ENCODE measurements around the gene MGAT4A. TPM values are rescaled to one million over a fixed set of nuclear protein-coding genes. Genes with fewer than 3 reads are reported as not detected.

Gene MGAT4A
- total and polyA plus RNA-seq, 2 donors (not counting 1 experiment from before 2014, with no cell fraction given), result 16.5 to 32.7 TPM

DNA sequence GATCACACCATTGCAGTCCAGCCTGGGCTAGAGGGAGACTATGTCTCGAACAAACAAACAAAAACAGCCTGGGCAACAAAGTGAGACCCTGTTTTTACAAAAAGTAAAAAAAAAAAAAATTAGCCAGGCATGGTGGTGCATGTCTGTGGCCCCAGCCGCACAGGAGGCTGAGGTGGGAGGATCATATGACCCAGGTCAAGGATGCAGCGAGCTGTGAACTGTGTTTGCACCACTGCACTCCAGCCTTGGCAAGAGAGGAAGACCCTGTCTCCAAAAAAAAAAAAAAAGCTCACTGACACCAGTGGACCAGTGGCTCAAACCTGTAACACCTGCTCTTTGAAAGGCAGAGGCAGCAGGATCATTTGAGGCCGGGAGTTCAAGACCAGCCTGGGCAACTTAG, 82.5 kb downstream of the MGAT4A start:
- Histone ChIP-seq H3K79me2 (ENCODE audit: control insufficient read depth, insufficient read depth, low read length) (peaks cover 5% of the 10 kb centered on the region), H3K27me3 (replicated peaks in 1 of 4; ENCODE audit: control extremely low read depth in 1 of 4, control insufficient read depth in 3 of 4, insufficient read depth in 4 of 4, low read length in 3 of 4) (no peaks in the 10 kb centered on the region), H3K27ac (ENCODE audit: low read length in 2 of 2) (no peak overlapping the region), H3K9me3 (ENCODE audit: control extremely low read depth in 1 of 3, control insufficient read depth in 2 of 3, insufficient read depth in 1 of 3, low read length in 2 of 3) (no peaks in the 10 kb centered on the region), H3K4me3 (ENCODE audit: control extremely low read depth in 1 of 5, extremely low read depth in 1 of 5, insufficient read depth in 1 of 5, low read depth in 2 of 5, low read length in 4 of 5) (no peak overlapping the region), H2AFZ (ENCODE audit: insufficient read depth, low read depth, low read length, poor library complexity, severe bottlenecking) (no peak overlapping the region), H3K4me2 (replicated peaks; ENCODE audit: low read depth, low read length, poor library complexity, severe bottlenecking) (no peak overlapping the region), H4K20me1 (ENCODE audit: control insufficient read depth, insufficient read depth, low read length, poor library complexity, severe bottlenecking) (no peaks in the 10 kb centered on the region), H3K36me3 (replicated peaks in 1 of 2; ENCODE audit: control extremely low read depth in 1 of 2, control insufficient read depth in 1 of 2, extremely low read depth in 1 of 2, insufficient read depth in 2 of 2, low read length in 1 of 2) (no peaks in the 10 kb centered on the region), H3K4me1 (ENCODE audit: control insufficient read depth in 2 of 2, insufficient read depth in 2 of 2, low read length in 2 of 2) (no peaks in the 10 kb centered on the region), H3K9ac (ENCODE audit: low read length) (no peak overlapping the region)
- 72% methylated on average over 3 of the region's 4 CpGs for WGBS (ENCODE audit: insufficient coverage)
- H3K27ac Mint-ChIP-seq, result no peak overlapping the region
- intact Hi-C loops (cut with micrococcal nuclease), result loop anchor here (2.0 kb wide), 1 partner anchor 236 kb away; no protein-coding TSS in a partner anchor
- TF ChIP-seq EZH2 (IDR thresholded peaks at IDR 0.05; ENCODE audit: borderline replicate concordance, insufficient read depth, low read depth, low read length, poor library complexity, severe bottlenecking) (no peak), CTCF (IDR thresholded peaks at IDR 0.05) (no peak)
- DNase-seq (no peak), ATAC-seq (ENCODE audit: low read depth) (no peak)
- no peak overlapping the region for H3K4me3 Mint-ChIP-seq
- H3K27me3 Mint-ChIP-seq, result no peaks in the 10 kb centered on the region
- CTCF ChIA-PET, result interaction anchor here (0.6 to 2.5 kb wide), 15 partner anchors 11 to 383 kb away, joined by 3 to 124 read pairs (median 7); partner anchors contain the start of gene MGAT4A
- peaks cover 28% of the 10 kb centered on the region for H3K4me1 Mint-ChIP-seq
- no peaks in the 10 kb centered on the region for H3K9me3 Mint-ChIP-seq (ENCODE audit: insufficient read depth)
- POLR2A ChIA-PET, result interaction anchor here (0.7 kb wide), 1 partner anchor 50 kb away, joined by 4 read pairs; no protein-coding TSS in a partner anchor

DNA sequence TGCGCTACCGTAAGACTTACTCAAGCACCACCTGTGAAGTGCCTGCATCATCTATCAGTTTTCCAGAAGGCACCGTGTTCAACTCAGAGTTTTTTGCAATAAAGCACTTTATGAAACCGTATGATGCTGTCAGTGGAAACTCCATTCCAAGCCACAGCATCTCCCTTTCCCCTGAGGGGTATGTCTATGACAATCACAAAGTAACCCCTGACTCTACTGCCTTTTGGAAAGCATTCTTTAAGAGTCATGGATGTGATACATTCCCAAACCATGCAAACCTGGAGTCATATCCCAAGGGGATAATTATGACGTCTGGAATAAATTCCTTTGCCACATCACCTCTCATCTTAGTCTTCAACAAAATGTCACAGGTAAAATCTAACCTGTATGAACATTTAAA, 83.3 kb downstream of the MGAT4A start:
- intact Hi-C loops (cut with micrococcal nuclease), result loop anchor here (2.0 kb wide), 1 partner anchor 235 kb away; no protein-coding TSS in a partner anchor

More for the DNA sequence above, 83.3 kb downstream of the MGAT4A start:
- DNase-seq, result no peak
- peaks cover 24% of the 10 kb centered on the region for H3K4me1 Mint-ChIP-seq
- no peak overlapping the region for H3K4me3 Mint-ChIP-seq
- peaks cover 5% of the 10 kb centered on the region for H3K79me2 ChIP-seq (ENCODE audit: control insufficient read depth, insufficient read depth, low read length)
- ATAC-seq (ENCODE audit: low read depth), result no peak
- CTCF ChIA-PET, result interaction anchor here (2.2 to 2.6 kb wide), 3 partner anchors 182 to 191 kb away, joined by 20 to 124 read pairs (median 32); no protein-coding TSS in a partner anchor
- H3K27ac ChIP-seq (ENCODE audit: low read length in 2 of 2), result no peak overlapping the region
- H4K20me1 ChIP-seq (ENCODE audit: control insufficient read depth, insufficient read depth, low read length, poor library complexity, severe bottlenecking), result no peaks in the 10 kb centered on the region
- no peak overlapping the region for H3K4me2 ChIP-seq (replicated peaks; ENCODE audit: low read depth, low read length, poor library complexity, severe bottlenecking)
- H3K27ac Mint-ChIP-seq, result no peak overlapping the region
- no peak for TF ChIP-seq CTCF (IDR thresholded peaks at IDR 0.05)
- TF ChIP-seq EZH2 (IDR thresholded peaks at IDR 0.05; ENCODE audit: borderline replicate concordance, insufficient read depth, low read depth, low read length, poor library complexity, severe bottlenecking), result no peak
- H3K4me1 ChIP-seq (ENCODE audit: control insufficient read depth in 2 of 2, insufficient read depth in 2 of 2, low read length in 2 of 2), result no peaks in the 10 kb centered on the region
- POLR2A ChIA-PET, result no interaction called here
- no peak overlapping the region for H3K9ac ChIP-seq (ENCODE audit: low read length)
- WGBS (ENCODE audit: insufficient coverage), result 94% methylated on average over 4 of the region's 5 CpGs
- no peaks in the 10 kb centered on the region for H3K27me3 Mint-ChIP-seq
- H3K36me3 ChIP-seq (replicated peaks in 1 of 2; ENCODE audit: control extremely low read depth in 1 of 2, control insufficient read depth in 1 of 2, extremely low read depth in 1 of 2, insufficient read depth in 2 of 2, low read length in 1 of 2), result no peaks in the 10 kb centered on the region
- no peaks in the 10 kb centered on the region for H3K27me3 ChIP-seq (replicated peaks in 1 of 4; ENCODE audit: control extremely low read depth in 1 of 4, control insufficient read depth in 3 of 4, insufficient read depth in 4 of 4, low read length in 3 of 4)
- no peaks in the 10 kb centered on the region for H3K9me3 ChIP-seq (ENCODE audit: control extremely low read depth in 1 of 3, control insufficient read depth in 2 of 3, insufficient read depth in 1 of 3, low read length in 2 of 3)
- H3K4me3 ChIP-seq (ENCODE audit: control extremely low read depth in 1 of 5, extremely low read depth in 1 of 5, insufficient read depth in 1 of 5, low read depth in 2 of 5, low read length in 4 of 5), result no peak overlapping the region
- H2AFZ ChIP-seq (ENCODE audit: insufficient read depth, low read depth, low read length, poor library complexity, severe bottlenecking), result no peak overlapping the region
- no peaks in the 10 kb centered on the region for H3K9me3 Mint-ChIP-seq (ENCODE audit: insufficient read depth)
